A549 (cell line): ENCODE results near the gene TBC1D24. TPM values are rescaled to one million over a fixed set of nuclear protein-coding genes. Genes with fewer than 3 reads are reported as not detected.

ENCODE experiments used
- ATAC-seq, 2 experiments: fragments of 200-7000 bp in 1 of 2; fragments of >200 bp in 1 of 2; cut with Nextera tagmentation in 1 of 2; cut with Tn5 transposase in 1 of 2; 3 replicates each; pipeline versions ENCODE4 v1.8.0 to v1.9.1; 2018 to 2020; ENCODE audit warnings: mild to moderate bottlenecking in 1 of 2, moderate library complexity in 1 of 2
- CTCF ChIA-PET: fragments of 300-600 bp; sonication (Branson Sonifier 250); formaldehyde crosslinking; extraction: SDS; loops from one replicate; lab custom pipeline; 2021; ENCODE audit warnings: antibody characterized with exemption, inconsistent platforms; lab: Yijun Ruan, JAX
- POLR2A ChIA-PET: fragments of 350-600 bp; formaldehyde crosslinking; extraction: SDS; loops from one replicate; lab custom pipeline; 2021; ENCODE audit warnings: antibody characterized with exemption, inconsistent platforms; lab: Yijun Ruan, JAX
- DNase-seq, 2 experiments: peaks; one replicate each; pipeline versions ENCODE4 v3.0.0 to v3.0.0-alpha.2; 2011 to 2016; ENCODE audit warnings: low read depth in 1 of 2, low spot score in 1 of 2
- FAIRE-seq: peaks from 2 replicates; lab custom pipeline; 2011; peaks lifted over from hg19 to GRCh38; lab: Jason Lieb, UNC
- H3K27ac ChIP-seq, 2 experiments: fragments of >200 bp; sonication (Bioruptor Twin); formaldehyde crosslinking; 3 replicates each; pipeline ENCODE4 v1.5.1; 2016 to 2017
- H3K4me1 ChIP-seq: fragments of >200 bp; sonication (Bioruptor Twin); formaldehyde crosslinking; 3 replicates; pipeline ENCODE4 v1.6.1; 2016
- H3K4me2 ChIP-seq: fragments of >200 bp; sonication (Bioruptor Twin); formaldehyde crosslinking; 3 replicates; pipeline ENCODE4 v1.6.1; 2016
- H3K4me3 ChIP-seq: fragments of >200 bp; sonication (Bioruptor Twin); formaldehyde crosslinking; 3 replicates; pipeline ENCODE4 v1.5.1; 2016
- H3K9me3 ChIP-seq: fragments of >200 bp; sonication (Bioruptor Twin); formaldehyde crosslinking; 3 replicates; pipeline ENCODE4 v1.6.1; 2016
- CBX8 ChIP-seq: fragments of 200-600 bp; sonication (generic); IDR thresholded peaks from 2 replicates; pipeline ENCODE4 v1.6.1; 2016
- CHD4 ChIP-seq: fragments of 200-600 bp; sonication (generic); IDR thresholded peaks from 2 replicates; pipeline ENCODE4 v1.6.1; 2016; ENCODE audit warnings: antibody characterized with exemption, mild to moderate bottlenecking, borderline replicate concordance
- GATA3 ChIP-seq: IDR thresholded peaks from 2 replicates; pipeline ENCODE4 v1.6.1; 2012; ENCODE audit warnings: borderline replicate concordance
- HOXB13 ChIP-seq: fragments of 250-450 bp; sonication (Bioruptor Pico); IDR thresholded peaks from 2 replicates; pipeline ENCODE4 v1.5.0; 2020; ENCODE audit warnings: low read depth, mild to moderate bottlenecking, moderate library complexity
- NPAS2 ChIP-seq: fragments of 250-450 bp; sonication (Bioruptor Pico); IDR thresholded peaks from 2 replicates; pipeline ENCODE4 v1.8.0; 2022; ENCODE audit warnings: mild to moderate bottlenecking, moderate library complexity, borderline replicate concordance
- POLR2AphosphoS2 ChIP-seq: conservative IDR thresholded peaks from 2 replicates; pipeline ENCODE4 v1.6.1; 2012; ENCODE audit warnings: low read length, improper control_type of control experiment, inconsistent platforms
- RAD21 ChIP-seq, 2 experiments: fragments of >200 bp in 1 of 2; sonication (Bioruptor Twin) in 1 of 2; formaldehyde crosslinking in 1 of 2; IDR thresholded peaks in 1 of 2; conservative IDR thresholded peaks in 1 of 2; 2 replicates in 1 of 2; 3 replicates in 1 of 2; pipeline ENCODE4 v1.6.1; 2012 to 2018; ENCODE audit warnings: inconsistent platforms in 1 of 2
- RNF2 ChIP-seq: fragments of 200-600 bp; sonication (generic); IDR thresholded peaks from 2 replicates; pipeline ENCODE4 v1.6.1; 2016; ENCODE audit warnings: low read depth, mild to moderate bottlenecking, antibody characterized with exemption, moderate library complexity, borderline replicate concordance
- SMC3 ChIP-seq: fragments of >200 bp; sonication (Bioruptor Twin); formaldehyde crosslinking; IDR thresholded peaks from 3 replicates; pipeline ENCODE4 v1.6.1; 2018; ENCODE audit warnings: inconsistent platforms
- TFCP2L1 ChIP-seq: fragments of 250-450 bp; sonication (Bioruptor Pico); IDR thresholded peaks from 2 replicates; pipeline ENCODE4 v1.5.0; 2021; ENCODE audit warnings: mild to moderate bottlenecking
- ZNF302 ChIP-seq: fragments of 250-450 bp; sonication (Bioruptor Pico); IDR thresholded peaks from 2 replicates; pipeline ENCODE4 v1.9.0; 2021; ENCODE audit warnings: inconsistent platforms, mild to moderate bottlenecking, moderate library complexity
- WGBS: methylation state at CpG from one replicate; pipeline ENCODE4 v1.1.6; 2017; ENCODE audit errors: missing lambda C conversion rate; 5-methylcytosine and 5-hydroxymethylcytosine counted together
- polyA plus RNA-seq, 4 experiments: library from polyadenylated mRNA; depleted of rRNA in 3 of 4; stranded (reverse); fragments of >200 nt; fragmentation: RNase III in 1 of 4; extraction: RNeasy Plus Mini Kit Qiagen cat#74134 plus additional on column Dnase treatment in 1 of 4; gene quantifications; 2 replicates in 3 of 4; 3 replicates in 1 of 4; pipeline ENCODE4 v1.2.3, GENCODE V29; 2011 to 2017
- TF ChIP-seq, protein P1 (sequence below): fragments of >200 bp; sonication (Bioruptor Twin); formaldehyde crosslinking; IDR thresholded peaks from 3 replicates; pipeline ENCODE4 v1.6.1; 2016
- TF ChIP-seq, protein P2 (sequence below): IDR thresholded peaks from 2 replicates; pipeline ENCODE4 v1.6.1; 2012
- TF ChIP-seq, protein P3 (sequence below): fragments of >200 bp; sonication (Bioruptor Twin); formaldehyde crosslinking; IDR thresholded peaks from 2 replicates; pipeline ENCODE4 v1.6.1; 2016
- TF ChIP-seq, protein P4 (sequence below): fragments of >200 bp; sonication (Bioruptor Twin); formaldehyde crosslinking; IDR thresholded peaks from 3 replicates; pipeline ENCODE4 v1.5.1; 2016
- TF ChIP-seq, protein P5 (sequence below): IDR thresholded peaks from 2 replicates; pipeline ENCODE4 v1.6.1; 2012
- TF ChIP-seq, protein P6 (sequence below): fragments of 450-650 bp; IDR thresholded peaks from 2 replicates; pipeline ENCODE4 v1.6.1; 2014; ENCODE audit warnings: antibody characterized with exemption

The TBC1D24 gene
- polyA plus RNA-seq, 2 of the 4 experiments (the other 2 are of a cell fraction) = 4.2 to 7.3 TPM

DNA sequence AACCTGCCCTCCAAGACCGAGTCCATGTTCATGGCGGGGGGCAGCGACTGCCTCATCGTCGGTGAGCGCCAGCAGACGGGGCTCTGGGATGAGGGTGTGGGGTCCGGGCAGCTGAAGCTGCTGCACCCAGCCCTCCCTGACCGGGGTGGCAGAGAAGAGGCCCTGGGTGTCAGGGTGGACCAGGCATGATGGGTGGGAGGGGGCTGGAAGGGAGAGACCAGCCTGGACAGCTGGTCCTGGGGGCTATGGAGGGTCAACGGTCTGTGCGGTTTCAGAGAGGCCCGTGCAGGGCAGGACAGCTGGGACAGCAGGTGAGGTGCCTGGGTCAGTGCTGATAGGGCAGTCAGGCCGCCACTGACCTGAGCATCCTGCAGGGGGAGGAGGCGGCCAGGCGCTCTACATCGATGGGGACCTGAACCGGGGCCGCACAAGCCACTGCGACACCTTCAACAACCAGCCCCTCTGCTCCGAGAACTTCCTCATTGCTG is 25.5 kb downstream of the TBC1D24 start:
- no peak for TF ChIP-seq POLR2AphosphoS2
- TF ChIP-seq NPAS2 (CRISPR knock-in tag) = no peak
- TF ChIP-seq, protein P1, sequence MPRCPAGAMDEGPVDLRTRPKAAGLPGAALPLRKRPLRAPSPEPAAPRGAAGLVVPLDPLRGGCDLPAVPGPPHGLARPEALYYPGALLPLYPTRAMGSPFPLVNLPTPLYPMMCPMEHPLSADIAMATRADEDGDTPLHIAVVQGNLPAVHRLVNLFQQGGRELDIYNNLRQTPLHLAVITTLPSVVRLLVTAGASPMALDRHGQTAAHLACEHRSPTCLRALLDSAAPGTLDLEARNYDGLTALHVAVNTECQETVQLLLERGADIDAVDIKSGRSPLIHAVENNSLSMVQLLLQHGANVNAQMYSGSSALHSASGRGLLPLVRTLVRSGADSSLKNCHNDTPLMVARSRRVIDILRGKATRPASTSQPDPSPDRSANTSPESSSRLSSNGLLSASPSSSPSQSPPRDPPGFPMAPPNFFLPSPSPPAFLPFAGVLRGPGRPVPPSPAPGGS = no peak
- no peak for TF ChIP-seq RNF2
- TF ChIP-seq, protein P2, sequence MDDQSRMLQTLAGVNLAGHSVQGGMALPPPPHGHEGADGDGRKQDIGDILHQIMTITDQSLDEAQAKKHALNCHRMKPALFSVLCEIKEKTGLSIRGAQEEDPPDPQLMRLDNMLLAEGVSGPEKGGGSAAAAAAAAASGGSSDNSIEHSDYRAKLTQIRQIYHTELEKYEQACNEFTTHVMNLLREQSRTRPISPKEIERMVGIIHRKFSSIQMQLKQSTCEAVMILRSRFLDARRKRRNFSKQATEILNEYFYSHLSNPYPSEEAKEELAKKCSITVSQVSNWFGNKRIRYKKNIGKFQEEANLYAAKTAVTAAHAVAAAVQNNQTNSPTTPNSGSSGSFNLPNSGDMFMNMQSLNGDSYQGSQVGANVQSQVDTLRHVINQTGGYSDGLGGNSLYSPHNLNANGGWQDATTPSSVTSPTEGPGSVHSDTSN = no peak
- no peak for TF ChIP-seq CHD4
- no peak for TF ChIP-seq CBX8
- TF ChIP-seq TFCP2L1 (CRISPR knock-in tag) = no peak
- no peak for TF ChIP-seq GATA3
- TF ChIP-seq, protein P3, sequence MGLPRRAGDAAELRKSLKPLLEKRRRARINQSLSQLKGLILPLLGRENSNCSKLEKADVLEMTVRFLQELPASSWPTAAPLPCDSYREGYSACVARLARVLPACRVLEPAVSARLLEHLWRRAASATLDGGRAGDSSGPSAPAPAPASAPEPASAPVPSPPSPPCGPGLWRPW = no peak
- TF ChIP-seq, all 56 proteins: peak for 0
- WGBS = 81% methylated on average over 19 of the region's 20 CpGs
- FAIRE-seq (no peak), ATAC-seq (peak; percentile 57 to 63), DNase-seq (no peak)
- Histone ChIP-seq H3K4me2 (no peak overlapping the region), H3K27ac (no peak overlapping the region), H3K9me3 (no peaks in the 10 kb centered on the region), H3K4me3 (no peak overlapping the region), H3K4me1 (peaks cover 28% of the 10 kb centered on the region)
- ChIA-PET CTCF (interaction anchor here (0.6 to 6.4 kb wide), 51 partner anchors 12 to 348 kb away, joined by 3 to 98 read pairs (median 4); partner anchors contain the start of genes ABCA3, AMDHD2, ATP6V0C and CCNF), POLR2A (interaction anchor here (0.6 kb wide), 1 partner anchor 262 kb away, joined by 3 read pairs; no protein-coding TSS in a partner anchor)

DNA sequence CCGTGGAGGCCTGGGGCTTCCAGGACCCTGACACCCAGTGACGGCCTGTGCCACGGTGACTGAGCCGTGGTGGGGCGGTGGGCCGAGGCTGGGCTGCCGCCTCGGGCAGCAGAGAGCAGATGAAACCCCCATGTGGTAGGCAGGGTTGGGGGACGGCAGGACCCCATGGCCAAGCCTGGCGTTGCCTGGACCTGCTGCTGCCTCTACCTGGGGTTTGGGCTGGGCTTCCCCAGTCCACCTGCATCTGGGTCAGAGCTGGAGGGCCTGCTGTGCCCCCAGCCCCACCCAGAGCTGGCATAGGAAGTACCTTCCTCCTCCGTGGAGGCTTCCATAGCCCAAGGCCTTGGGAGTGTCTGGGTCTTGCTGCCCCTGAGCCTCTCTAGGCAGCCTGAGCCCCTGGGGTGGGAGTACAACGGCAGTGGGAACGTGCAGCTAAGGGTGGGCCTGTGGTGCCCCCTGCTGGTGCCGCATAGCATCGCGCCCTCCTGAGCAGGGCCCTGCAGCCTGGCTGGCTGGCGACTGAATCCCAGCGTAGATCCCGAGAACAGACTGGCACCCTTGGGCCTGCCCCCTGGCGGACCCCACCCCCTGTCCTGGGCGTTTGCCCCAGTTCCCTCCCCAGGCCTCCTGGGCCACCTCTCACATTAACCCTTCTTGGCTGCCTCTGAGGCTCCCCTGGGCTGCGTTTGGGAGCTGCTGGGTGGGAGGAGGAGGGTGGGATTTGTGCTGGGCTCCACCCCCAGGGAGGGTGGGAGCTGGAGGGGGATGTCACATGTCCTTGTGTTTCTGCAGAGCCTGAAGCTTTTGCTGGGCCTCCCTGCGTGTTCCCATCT is 26.2 kb downstream of the TBC1D24 start:
- 85% methylated on average over 9 of the region's 23 CpGs for WGBS
- H3K4me2 ChIP-seq = peak overlapping the region; percentile 62
- TF ChIP-seq, protein P4, sequence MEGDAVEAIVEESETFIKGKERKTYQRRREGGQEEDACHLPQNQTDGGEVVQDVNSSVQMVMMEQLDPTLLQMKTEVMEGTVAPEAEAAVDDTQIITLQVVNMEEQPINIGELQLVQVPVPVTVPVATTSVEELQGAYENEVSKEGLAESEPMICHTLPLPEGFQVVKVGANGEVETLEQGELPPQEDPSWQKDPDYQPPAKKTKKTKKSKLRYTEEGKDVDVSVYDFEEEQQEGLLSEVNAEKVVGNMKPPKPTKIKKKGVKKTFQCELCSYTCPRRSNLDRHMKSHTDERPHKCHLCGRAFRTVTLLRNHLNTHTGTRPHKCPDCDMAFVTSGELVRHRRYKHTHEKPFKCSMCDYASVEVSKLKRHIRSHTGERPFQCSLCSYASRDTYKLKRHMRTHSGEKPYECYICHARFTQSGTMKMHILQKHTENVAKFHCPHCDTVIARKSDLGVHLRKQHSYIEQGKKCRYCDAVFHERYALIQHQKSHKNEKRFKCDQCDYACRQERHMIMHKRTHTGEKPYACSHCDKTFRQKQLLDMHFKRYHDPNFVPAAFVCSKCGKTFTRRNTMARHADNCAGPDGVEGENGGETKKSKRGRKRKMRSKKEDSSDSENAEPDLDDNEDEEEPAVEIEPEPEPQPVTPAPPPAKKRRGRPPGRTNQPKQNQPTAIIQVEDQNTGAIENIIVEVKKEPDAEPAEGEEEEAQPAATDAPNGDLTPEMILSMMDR = peak; percentile 92
- TF ChIP-seq, protein P5, sequence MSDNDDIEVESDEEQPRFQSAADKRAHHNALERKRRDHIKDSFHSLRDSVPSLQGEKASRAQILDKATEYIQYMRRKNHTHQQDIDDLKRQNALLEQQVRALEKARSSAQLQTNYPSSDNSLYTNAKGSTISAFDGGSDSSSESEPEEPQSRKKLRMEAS = peak; percentile 35; the same call in 1 of the 2 replicates
- TF ChIP-seq, protein P6, sequence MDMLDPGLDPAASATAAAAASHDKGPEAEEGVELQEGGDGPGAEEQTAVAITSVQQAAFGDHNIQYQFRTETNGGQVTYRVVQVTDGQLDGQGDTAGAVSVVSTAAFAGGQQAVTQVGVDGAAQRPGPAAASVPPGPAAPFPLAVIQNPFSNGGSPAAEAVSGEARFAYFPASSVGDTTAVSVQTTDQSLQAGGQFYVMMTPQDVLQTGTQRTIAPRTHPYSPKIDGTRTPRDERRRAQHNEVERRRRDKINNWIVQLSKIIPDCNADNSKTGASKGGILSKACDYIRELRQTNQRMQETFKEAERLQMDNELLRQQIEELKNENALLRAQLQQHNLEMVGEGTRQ = peak; percentile 17; the same call in 1 of the 2 replicates
- peak; percentile 77 for TF ChIP-seq SMC3
- peak; percentile 93 to 95 for TF ChIP-seq RAD21 (conservative IDR thresholded peaks at IDR 0.05 in 1 of 2, IDR thresholded peaks at IDR 0.05 in 1 of 2)
- no peak for TF ChIP-seq HOXB13 (CRISPR knock-in tag)
- TF ChIP-seq ZNF302 (CRISPR knock-in tag) = no peak
- FAIRE-seq (no peak), ATAC-seq (peak; percentile 87 to 95), DNase-seq (peak; percentile 82 to 83)
- no peaks in the 10 kb centered on the region for H3K9me3 ChIP-seq
- POLR2A ChIA-PET = interaction anchor here (0.9 to 1.1 kb wide), 4 partner anchors 11 to 536 kb away, joined by 3 to 4 read pairs (median 3); partner anchors contain the start of genes ECI1 and RPS2
- CTCF ChIA-PET = interaction anchor here (0.5 to 6.4 kb wide), 66 partner anchors 12 to 348 kb away, joined by 3 to 98 read pairs (median 4); partner anchors contain the start of genes ABCA3, AMDHD2, ATP6V0C and CCNF
- H3K27ac ChIP-seq = peak overlapping the region; percentile 36 to 65; a peak in 3 of 6 replicates
- H3K4me3 ChIP-seq = no peak overlapping the region
- peaks cover 28% of the 10 kb centered on the region for H3K4me1 ChIP-seq
